Measurements from ENCODE around the gene HMBS.
"Not testable (repeated sequence)": the region's sequence is repeated elsewhere in the genome, so short reads cannot be mapped to it uniquely, and the experiment has no call there.

The HMBS gene

GRCh38 chr11:119100994-119101758 is 16.5 kb downstream of the HMBS start:
- DNase-seq (ENCODE audit: low spot score), result no peak

GRCh38 chr11:119101759-119102423 is 17.2 kb downstream of the HMBS start, which contains the start of gene DPAGT1:
Gene DPAGT1, minus strand, starts transcription at chr11:119101853. Its CDS starts 198 bp downstream, at chr11:119101655.
- peak; percentile 94 for DNase-seq (ENCODE audit: low spot score)

GRCh38 chr11:119103161-119103664 is 18.5 kb downstream of the HMBS start:
- not testable (repeated sequence) for DNase-seq (ENCODE audit: low spot score)

GRCh38 chr11:119103793-119104192 is 19.1 kb downstream of the HMBS start:
- DNase-seq (ENCODE audit: low spot score), result no peak

- DNase-seq (ENCODE audit: low spot score), result peak; percentile 79
Measured at GRCh38 chr11:119106564-119107537, 22.2 kb downstream of the HMBS start, which contains the start of gene C2CD2L. Gene C2CD2L, plus strand, starts transcription at chr11:119107344. Its CDS starts 398 bp downstream, at chr11:119107742.

GRCh38 chr11:119107538-119108145 is 23.0 kb downstream of the HMBS start:
- no peak for DNase-seq (ENCODE audit: low spot score)

GRCh38 chr11:119108146-119108856 is 23.6 kb downstream of the HMBS start:
- no peak for DNase-seq (ENCODE audit: low spot score)

- no peak for DNase-seq (ENCODE audit: low spot score)
Measured at GRCh38 chr11:119108857-119109221, 24.2 kb downstream of the HMBS start.

- DNase-seq (ENCODE audit: low spot score), result no peak
Measured at GRCh38 chr11:119109843-119110242, 25.2 kb downstream of the HMBS start.

GRCh38 chr11:119110439-119110838 is 25.8 kb downstream of the HMBS start:
- DNase-seq (ENCODE audit: low spot score), result no peak

GRCh38 chr11:119111361-119111925 is 26.8 kb downstream of the HMBS start:
- no peak for DNase-seq (ENCODE audit: low spot score)

- no peak for DNase-seq (ENCODE audit: low spot score)
Measured at GRCh38 chr11:119112314-119113020, 27.8 kb downstream of the HMBS start.

GRCh38 chr11:119113716-119114115 is 29.0 kb downstream of the HMBS start:
- no peak for DNase-seq (ENCODE audit: low spot score)

GRCh38 chr11:119114351-119114750 is 29.7 kb downstream of the HMBS start:
- DNase-seq (ENCODE audit: low spot score), result no peak

GRCh38 chr11:119115484-119116234 is 31.0 kb downstream of the HMBS start:
- no peak for DNase-seq (ENCODE audit: low spot score)

- no peak for DNase-seq (ENCODE audit: low spot score)
Measured at GRCh38 chr11:119116235-119116594, 31.5 kb downstream of the HMBS start.

- DNase-seq (ENCODE audit: low spot score), result no peak
Measured at GRCh38 chr11:119116601-119117000, 31.9 kb downstream of the HMBS start.

GRCh38 chr11:119117004-119117706 is 32.5 kb downstream of the HMBS start:
- no peak for DNase-seq (ENCODE audit: low spot score)

Data from SK-N-DZ (cell line).